Activated naive CD4-positive, alpha-beta T cell treated with anti-CD3 and anti-CD28 coated beads, Interleukin-2, amount 10 ng/mL, durations not matched to agents 7 days and 5 days (primary cell): Measurements from ENCODE around the gene CFAP410.
A peak's percentile ranks its signal among the peaks of the same experiment; 100 is the strongest.

Source experiments
- CTCF ChIA-PET: fragments of 350-600 bp; sonication (Branson Sonifier 250); formaldehyde crosslinking; loops from one replicate; lab custom pipeline; 2021; ENCODE audit warnings: antibody characterized with exemption; lab: Charles Lee
- DNase-seq: peaks from one replicate; pipeline ENCODE4 v3.0.0-alpha.2; 2020
- H3K27ac Mint-ChIP-seq: one replicate; pipeline ENCODE4 v1.8.0; 2021; ENCODE audit warnings: mild to moderate bottlenecking, moderate library complexity, mixed read lengths
- H3K27me3 Mint-ChIP-seq: one replicate; pipeline ENCODE4 v1.8.0; 2021; ENCODE audit warnings: mild to moderate bottlenecking, mixed read lengths
- H3K36me3 Mint-ChIP-seq: one replicate; pipeline ENCODE4 v1.8.0; 2021; ENCODE audit warnings: mixed read lengths
- H3K4me1 Mint-ChIP-seq: one replicate; pipeline ENCODE4 v1.8.0; 2021; ENCODE audit warnings: mixed read lengths
- H3K4me3 Mint-ChIP-seq: one replicate; pipeline ENCODE4 v1.8.0; 2021; ENCODE audit warnings: mild to moderate bottlenecking, moderate library complexity, mixed read lengths
- H3K9me3 Mint-ChIP-seq: one replicate; pipeline ENCODE4 v1.8.0; 2021; ENCODE audit warnings: mixed read lengths

CFAP410 gene

GRCh38 chr21:44334329-44335030 lies 4.7 kb downstream of the CFAP410 start:
- H3K9me3 Mint-ChIP-seq, result no peaks in the 10 kb centered on the region
- DNase-seq, result no peak
- H3K4me3 Mint-ChIP-seq, result no peak overlapping the region
- no peaks in the 10 kb centered on the region for H3K36me3 Mint-ChIP-seq
- H3K27ac Mint-ChIP-seq, result no peak overlapping the region
- H3K4me1 Mint-ChIP-seq, result peaks cover 12% of the 10 kb centered on the region
- CTCF ChIA-PET, result no interaction called here
- H3K27me3 Mint-ChIP-seq, result no peaks in the 10 kb centered on the region

GRCh38 chr21:44333509-44334328 lies 5.5 kb downstream of the CFAP410 start:
- H3K27me3 Mint-ChIP-seq, result no peaks in the 10 kb centered on the region
- DNase-seq, result no peak
- no peak overlapping the region for H3K27ac Mint-ChIP-seq
- H3K4me1 Mint-ChIP-seq, result peaks cover 8% of the 10 kb centered on the region
- no peak overlapping the region for H3K4me3 Mint-ChIP-seq
- CTCF ChIA-PET, result no interaction called here
- no peaks in the 10 kb centered on the region for H3K36me3 Mint-ChIP-seq
- H3K9me3 Mint-ChIP-seq, result no peaks in the 10 kb centered on the region

GRCh38 chr21:44332965-44333364 lies 6.2 kb downstream of the CFAP410 start:
- Mint-ChIP-seq H3K36me3 (no peaks in the 10 kb centered on the region), H3K9me3 (no peaks in the 10 kb centered on the region), H3K27ac (no peak overlapping the region), H3K4me1 (peaks cover 5% of the 10 kb centered on the region), H3K4me3 (no peak overlapping the region), H3K27me3 (no peaks in the 10 kb centered on the region)
- CTCF ChIA-PET, result no interaction called here
- no peak for DNase-seq

GRCh38 chr21:44332383-44332782 lies 6.8 kb downstream of the CFAP410 start:
- Mint-ChIP-seq H3K9me3 (no peaks in the 10 kb centered on the region), H3K27me3 (no peaks in the 10 kb centered on the region), H3K27ac (peak overlapping the region; percentile 77), H3K4me3 (no peak overlapping the region), H3K4me1 (no peaks in the 10 kb centered on the region), H3K36me3 (no peaks in the 10 kb centered on the region)
- DNase-seq, result no peak
- CTCF ChIA-PET, result no interaction called here

GRCh38 chr21:44331650-44332307 lies 7.4 kb downstream of the CFAP410 start:
- H3K27me3 Mint-ChIP-seq, result no peaks in the 10 kb centered on the region
- no peak overlapping the region for H3K4me3 Mint-ChIP-seq
- no peak for DNase-seq
- no peaks in the 10 kb centered on the region for H3K36me3 Mint-ChIP-seq
- H3K27ac Mint-ChIP-seq, result no peak overlapping the region
- no peaks in the 10 kb centered on the region for H3K4me1 Mint-ChIP-seq
- CTCF ChIA-PET, result no interaction called here
- H3K9me3 Mint-ChIP-seq, result no peaks in the 10 kb centered on the region

GRCh38 chr21:44331209-44331608 lies 8.0 kb downstream of the CFAP410 start:
- Mint-ChIP-seq H3K27ac (no peak overlapping the region), H3K4me1 (no peaks in the 10 kb centered on the region), H3K4me3 (no peak overlapping the region), H3K9me3 (no peaks in the 10 kb centered on the region), H3K27me3 (no peaks in the 10 kb centered on the region), H3K36me3 (no peaks in the 10 kb centered on the region)
- CTCF ChIA-PET, result no interaction called here
- no peak for DNase-seq

GRCh38 chr21:44330698-44331097 lies 8.5 kb downstream of the CFAP410 start:
- H3K9me3 Mint-ChIP-seq, result no peaks in the 10 kb centered on the region
- H3K27me3 Mint-ChIP-seq, result no peaks in the 10 kb centered on the region
- H3K4me3 Mint-ChIP-seq, result no peak overlapping the region
- DNase-seq, result no peak
- no peaks in the 10 kb centered on the region for H3K36me3 Mint-ChIP-seq
- H3K27ac Mint-ChIP-seq, result no peak overlapping the region
- CTCF ChIA-PET, result no interaction called here
- H3K4me1 Mint-ChIP-seq, result no peaks in the 10 kb centered on the region

- H3K4me3 Mint-ChIP-seq, result no peak overlapping the region
- H3K36me3 Mint-ChIP-seq, result no peaks in the 10 kb centered on the region
- no peak overlapping the region for H3K27ac Mint-ChIP-seq
- DNase-seq, result no peak
- H3K27me3 Mint-ChIP-seq, result no peaks in the 10 kb centered on the region
- no peaks in the 10 kb centered on the region for H3K9me3 Mint-ChIP-seq
- CTCF ChIA-PET, result no interaction called here
- no peaks in the 10 kb centered on the region for H3K4me1 Mint-ChIP-seq
Measured at GRCh38 chr21:44329971-44330681, 9.1 kb downstream of the CFAP410 start.

GRCh38 chr21:44329086-44329889 lies 9.9 kb downstream of the CFAP410 start:
- H3K27me3 Mint-ChIP-seq, result no peaks in the 10 kb centered on the region
- H3K9me3 Mint-ChIP-seq, result no peaks in the 10 kb centered on the region
- peak overlapping the region; percentile 56 for H3K27ac Mint-ChIP-seq
- CTCF ChIA-PET, result no interaction called here
- H3K4me1 Mint-ChIP-seq, result no peaks in the 10 kb centered on the region
- H3K4me3 Mint-ChIP-seq, result no peak overlapping the region
- no peaks in the 10 kb centered on the region for H3K36me3 Mint-ChIP-seq
- no peak for DNase-seq

GRCh38 chr21:44328242-44328895 lies 10.8 kb downstream of the CFAP410 start:
- CTCF ChIA-PET, result interaction anchor here (0.8 to 1.0 kb wide), 2 partner anchors 24 to 31 kb away, joined by 3 read pairs; no protein-coding TSS in a partner anchor
- no peaks in the 10 kb centered on the region for H3K36me3 Mint-ChIP-seq
- no peak overlapping the region for H3K4me3 Mint-ChIP-seq
- H3K9me3 Mint-ChIP-seq, result no peaks in the 10 kb centered on the region
- no peaks in the 10 kb centered on the region for H3K27me3 Mint-ChIP-seq
- no peak for DNase-seq
- peak overlapping the region; percentile 56 for H3K27ac Mint-ChIP-seq
- H3K4me1 Mint-ChIP-seq, result no peaks in the 10 kb centered on the region

GRCh38 chr21:44327603-44327974 lies 11.6 kb downstream of the CFAP410 start:
- Mint-ChIP-seq H3K4me1 (no peaks in the 10 kb centered on the region), H3K36me3 (no peaks in the 10 kb centered on the region), H3K9me3 (no peaks in the 10 kb centered on the region), H3K4me3 (no peak overlapping the region), H3K27ac (no peak overlapping the region), H3K27me3 (no peaks in the 10 kb centered on the region)
- CTCF ChIA-PET, result interaction anchor here (0.8 to 1.0 kb wide), 2 partner anchors 23 to 30 kb away, joined by 3 read pairs; no protein-coding TSS in a partner anchor
- no peak for DNase-seq

DNA sequence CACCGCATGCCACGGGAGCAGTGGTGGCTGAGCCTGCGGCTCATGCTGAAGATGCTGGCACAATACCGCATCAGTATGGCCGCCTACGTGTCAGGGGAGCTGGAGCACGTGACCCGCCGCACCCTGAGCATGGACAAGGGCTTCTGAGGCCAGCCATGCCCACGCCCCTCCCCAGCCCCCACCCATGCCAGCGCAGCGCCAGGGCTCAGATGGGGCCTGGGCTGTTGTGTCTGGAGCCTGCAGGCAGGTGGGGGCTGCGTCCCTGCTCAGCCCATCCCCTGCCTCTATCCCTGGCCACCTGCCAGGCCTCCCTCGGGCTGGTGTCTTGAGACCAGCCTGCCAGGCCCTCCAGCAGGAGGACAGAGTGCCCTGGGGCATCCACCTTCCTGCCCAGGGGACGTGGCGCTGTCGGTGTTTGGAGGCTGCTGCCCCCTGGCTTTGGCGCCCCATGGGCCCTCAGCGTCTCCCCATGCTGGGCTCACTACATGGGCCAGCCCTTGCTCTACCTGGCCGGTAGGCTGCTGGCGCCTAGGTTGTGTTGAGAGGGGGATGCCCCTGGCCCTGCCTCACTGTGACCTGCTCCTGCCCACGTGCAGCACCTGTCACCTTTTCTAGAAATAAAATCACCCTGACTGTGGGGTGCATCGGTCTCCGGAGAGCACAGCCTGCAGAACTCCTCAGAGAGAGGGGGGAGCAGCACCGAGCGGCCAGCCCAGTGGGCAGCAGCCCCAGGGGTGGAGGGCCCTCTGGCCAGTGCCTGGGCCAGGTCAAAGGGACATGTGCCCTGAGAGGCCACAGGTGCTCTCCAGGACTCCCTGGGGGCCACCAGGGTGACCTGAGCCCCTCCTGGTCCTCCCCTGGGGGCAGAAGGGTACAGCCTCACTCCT lies 12.2 kb downstream of the CFAP410 start:
- CTCF ChIA-PET, result no interaction called here
- Mint-ChIP-seq H3K27me3 (no peaks in the 10 kb centered on the region), H3K4me1 (no peaks in the 10 kb centered on the region), H3K27ac (no peak overlapping the region), H3K36me3 (no peaks in the 10 kb centered on the region), H3K9me3 (no peaks in the 10 kb centered on the region), H3K4me3 (no peak overlapping the region)
- no peak for DNase-seq
